Duodenal mucosa (tissue), 2 donors: ENCODE results near the gene CHST4.
A peak's percentile ranks its signal among the peaks of the same experiment; 100 is the strongest.
"Not testable (repeated sequence)": the region's sequence is repeated elsewhere in the genome, so short reads cannot be mapped to it uniquely, and the experiment has no call there.

Experiments
- H3K27ac ChIP-seq: one replicate; pipeline ENCODE4 v1.7.0; 2013; ENCODE audit warnings: low read depth, low read length
- H3K27me3 ChIP-seq, 2 donors: one replicate each; pipeline ENCODE4 v1.7.0; 2013; ENCODE audit warnings: low read length in 2 of 2, control low read depth in 1 of 2; ENCODE audit not compliant: insufficient read depth in 2 of 2, control insufficient read depth in 1 of 2
- H3K36me3 ChIP-seq, 2 donors: one replicate each; pipeline ENCODE4 v1.7.0; 2013; ENCODE audit warnings: low read length in 2 of 2, control low read depth in 1 of 2; ENCODE audit not compliant: insufficient read depth in 2 of 2, control insufficient read depth in 1 of 2
- H3K4me1 ChIP-seq, 2 donors: one replicate each; pipeline ENCODE4 v1.7.0; 2013; ENCODE audit warnings: low read length in 2 of 2, control low read depth in 1 of 2; ENCODE audit not compliant: insufficient read depth in 2 of 2, control insufficient read depth in 1 of 2
- H3K4me3 ChIP-seq, 2 donors: one replicate each; pipeline ENCODE4 v1.7.0; 2013; ENCODE audit warnings: low read length in 2 of 2, low read depth in 1 of 2
- H3K9ac ChIP-seq, 2 donors: one replicate each; pipeline ENCODE4 v1.7.0; 2013; ENCODE audit warnings: low read length in 2 of 2, low read depth in 1 of 2
- H3K9me3 ChIP-seq, 2 donors: one replicate each; pipeline ENCODE4 v1.7.0; 2013; ENCODE audit warnings: low read length in 2 of 2, control low read depth in 1 of 2; ENCODE audit not compliant: control insufficient read depth in 1 of 2

Gene CHST4

DNA sequence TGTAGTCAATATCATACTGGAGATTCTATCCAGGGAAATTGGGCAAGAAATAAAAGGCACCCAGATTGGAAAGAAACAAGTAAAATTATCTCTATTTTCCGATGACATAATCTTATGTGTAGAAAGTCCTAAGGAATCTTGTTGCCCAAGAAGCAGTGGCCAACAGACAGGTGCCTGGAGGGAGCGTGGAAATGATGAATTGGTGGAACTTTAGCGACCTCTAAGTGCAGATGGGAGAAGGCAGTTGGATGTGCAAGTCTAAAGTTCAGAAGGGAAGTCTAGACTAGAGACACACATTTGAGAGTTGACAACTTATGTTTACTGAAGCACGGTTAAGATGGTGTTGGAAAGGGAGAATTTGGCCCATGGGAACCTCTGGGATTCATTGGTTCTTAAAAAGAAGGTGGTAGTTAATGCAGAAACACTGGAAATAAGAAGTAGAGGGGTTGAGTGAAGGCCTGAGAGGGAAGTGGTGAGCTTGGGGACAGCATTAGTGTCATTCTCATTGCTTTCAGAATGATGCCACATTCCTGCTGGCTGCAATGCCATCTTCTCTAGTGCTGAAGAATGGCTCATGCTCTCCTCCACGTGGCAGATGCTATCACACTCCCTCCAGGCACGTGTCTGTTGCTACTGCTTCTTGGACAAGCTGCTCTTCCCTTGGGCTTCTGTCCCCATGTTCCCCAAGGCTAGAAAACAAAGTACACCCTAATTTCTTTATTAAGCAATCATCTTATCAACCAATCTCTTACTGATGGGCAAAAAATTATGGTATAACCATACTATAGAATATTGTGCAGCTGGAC, 26.7 kb downstream of the CHST4 start:
- Histone ChIP-seq H3K9me3 (no peaks in the 10 kb centered on the region), H3K9ac (no peak overlapping the region), H3K27me3 (no peaks in the 10 kb centered on the region), H3K27ac (no peak overlapping the region), H3K4me3 (no peak overlapping the region), H3K36me3 (no peaks in the 10 kb centered on the region), H3K4me1 (no peaks in the 10 kb centered on the region)

DNA sequence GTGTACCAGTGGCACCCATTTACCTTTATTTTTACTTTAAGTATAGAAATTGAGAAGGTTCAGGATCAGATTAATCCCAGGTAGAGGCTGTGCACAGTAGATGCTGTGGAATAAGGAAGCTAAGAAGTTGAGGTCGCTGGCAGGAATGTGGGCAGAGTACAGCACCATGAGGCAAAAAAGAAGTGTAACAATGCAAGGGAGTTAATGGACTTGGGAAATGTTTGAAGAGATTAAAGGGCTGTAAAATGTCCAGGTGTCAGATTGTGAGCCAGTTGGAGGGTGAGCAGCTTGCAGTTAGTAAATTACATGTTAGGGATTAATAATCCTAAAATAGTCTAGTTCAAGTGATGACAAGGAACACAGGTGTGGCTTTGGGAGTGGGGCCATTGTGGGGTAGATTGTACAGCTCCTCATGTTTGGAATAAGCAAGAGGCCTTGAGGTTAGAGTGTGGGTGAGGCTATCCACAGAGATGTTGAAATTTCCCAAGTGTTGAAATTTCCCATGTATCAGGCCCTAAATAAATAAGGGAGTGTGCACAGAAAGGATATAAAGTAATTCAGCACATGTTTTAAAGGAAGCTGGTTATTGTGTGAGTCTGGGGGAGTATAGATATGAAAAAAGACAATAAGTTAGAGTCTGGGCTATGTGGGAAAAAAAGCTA, 29.1 kb downstream of the CHST4 start:
- Histone ChIP-seq H3K9me3 (no peaks in the 10 kb centered on the region), H3K4me1 (no peaks in the 10 kb centered on the region), H3K27ac (no peak overlapping the region), H3K4me3 (no peak overlapping the region), H3K9ac (no peak overlapping the region), H3K36me3 (no peaks in the 10 kb centered on the region), H3K27me3 (no peaks in the 10 kb centered on the region)

DNA sequence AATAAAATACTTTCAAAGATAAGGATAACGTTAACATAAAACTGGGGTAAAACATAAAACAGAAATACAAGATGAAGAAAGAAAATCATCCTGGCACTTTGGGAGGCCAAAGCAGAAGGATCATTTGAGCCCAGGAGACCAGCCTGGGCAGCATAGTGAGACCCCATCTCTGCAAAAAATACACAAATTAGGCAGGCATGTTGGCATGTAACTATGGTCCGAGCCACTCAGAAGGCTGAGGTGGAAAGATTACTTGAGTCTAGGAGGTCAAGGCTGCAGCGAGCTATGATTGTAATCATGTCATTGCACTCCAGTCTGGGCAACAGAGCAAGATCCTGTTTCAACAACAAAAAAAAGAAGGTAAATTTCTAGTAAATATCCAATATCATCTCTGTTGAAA, 31.1 kb downstream of the CHST4 start:
- Histone ChIP-seq H3K9me3 (peaks cover 0 to 3% of the 10 kb centered on the region in 2 donors), H3K27me3 (no peaks in the 10 kb centered on the region)

DNA sequence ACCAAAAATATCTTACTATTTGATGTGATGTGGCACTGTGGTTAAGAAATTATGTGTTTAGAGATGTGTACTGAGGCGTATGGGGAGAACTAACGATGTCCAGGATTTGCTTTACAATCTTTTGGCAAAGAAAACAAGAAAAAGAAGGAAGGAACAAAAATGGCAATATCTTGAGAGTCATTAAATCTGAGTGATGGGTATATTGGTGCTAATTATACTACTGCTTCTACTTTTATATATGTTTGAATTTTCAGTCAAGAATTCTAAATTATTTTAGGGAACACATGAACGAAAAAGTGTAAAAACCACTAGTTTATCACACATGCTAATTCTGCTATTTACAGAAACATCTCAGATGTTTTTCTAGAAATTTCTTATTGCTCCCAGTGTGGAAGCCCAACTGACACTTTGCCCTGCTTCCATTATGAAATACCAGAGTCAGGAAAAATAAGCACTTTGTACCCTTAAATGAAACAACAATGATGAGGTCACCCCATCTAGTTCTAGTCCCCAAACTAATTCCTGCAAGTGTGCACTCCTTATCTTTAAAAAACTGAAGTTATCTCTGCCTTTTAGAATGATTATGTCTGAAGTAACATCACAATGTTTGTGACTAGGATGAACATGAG, 31.8 kb downstream of the CHST4 start:
- H3K27me3 ChIP-seq = no peaks in the 10 kb centered on the region
- H3K9ac ChIP-seq = no peak overlapping the region
- H3K36me3 ChIP-seq = no peaks in the 10 kb centered on the region
- no peak overlapping the region for H3K27ac ChIP-seq
- H3K4me1 ChIP-seq = no peaks in the 10 kb centered on the region
- peaks cover 0 to 6% of the 10 kb centered on the region in 2 donors for H3K9me3 ChIP-seq
- no peak overlapping the region for H3K4me3 ChIP-seq

More for the DNA sequence above, 31.1 kb downstream of the CHST4 start:
- Histone ChIP-seq H3K4me1 (no peaks in the 10 kb centered on the region), H3K9ac (no peak overlapping the region), H3K36me3 (no peaks in the 10 kb centered on the region), H3K27ac (no peak overlapping the region), H3K4me3 (no peak overlapping the region)

DNA sequence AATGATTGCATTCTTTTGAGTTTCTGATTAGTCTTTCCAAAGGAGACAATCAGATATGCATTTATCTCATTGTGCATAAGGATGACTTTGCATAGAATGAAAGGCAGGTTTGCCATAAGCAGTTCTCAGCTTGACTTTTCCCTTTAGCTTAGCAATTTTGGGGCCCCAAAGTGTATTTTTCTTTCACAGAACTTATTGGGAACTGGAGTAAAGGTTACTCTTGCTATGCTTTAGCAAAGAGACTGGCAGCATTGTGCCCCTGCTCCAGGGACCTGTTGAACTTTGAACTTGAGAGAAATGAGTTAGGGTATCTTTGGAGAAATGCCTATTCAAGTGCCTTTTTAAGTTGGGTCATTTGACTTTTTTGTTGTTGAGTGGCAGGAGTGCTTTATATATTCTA, 33.6 kb downstream of the CHST4 start:
- H3K27me3 ChIP-seq = no peaks in the 10 kb centered on the region
- H3K4me3 ChIP-seq = no peak overlapping the region
- peaks cover 0 to 6% of the 10 kb centered on the region in 2 donors for H3K9me3 ChIP-seq
- H3K36me3 ChIP-seq = no peaks in the 10 kb centered on the region
- H3K9ac ChIP-seq = no peak overlapping the region
- peaks cover 4 to 7% of the 10 kb centered on the region in 2 donors for H3K4me1 ChIP-seq
- H3K27ac ChIP-seq = no peak overlapping the region

DNA sequence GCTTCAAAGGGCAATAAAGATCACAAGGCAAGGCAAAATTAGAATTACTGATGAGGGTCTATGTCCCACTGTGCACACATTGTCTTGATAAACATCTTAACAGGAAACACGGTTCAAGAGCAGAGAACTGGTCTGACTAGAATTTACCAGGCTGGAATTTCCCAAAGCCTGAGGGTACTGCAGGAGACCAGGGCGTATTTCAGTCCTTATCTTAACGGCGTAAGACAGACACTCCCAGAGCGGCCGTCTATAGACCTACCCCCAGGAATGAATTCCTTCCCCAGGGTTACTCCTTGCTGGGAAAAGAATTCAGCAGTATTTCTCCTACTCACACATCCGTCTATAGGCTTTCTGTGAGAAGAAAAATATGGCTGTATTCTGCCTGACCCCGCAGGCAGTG, 35.7 kb downstream of the CHST4 start:
- not testable (repeated sequence) for H3K27me3 ChIP-seq

DNA sequence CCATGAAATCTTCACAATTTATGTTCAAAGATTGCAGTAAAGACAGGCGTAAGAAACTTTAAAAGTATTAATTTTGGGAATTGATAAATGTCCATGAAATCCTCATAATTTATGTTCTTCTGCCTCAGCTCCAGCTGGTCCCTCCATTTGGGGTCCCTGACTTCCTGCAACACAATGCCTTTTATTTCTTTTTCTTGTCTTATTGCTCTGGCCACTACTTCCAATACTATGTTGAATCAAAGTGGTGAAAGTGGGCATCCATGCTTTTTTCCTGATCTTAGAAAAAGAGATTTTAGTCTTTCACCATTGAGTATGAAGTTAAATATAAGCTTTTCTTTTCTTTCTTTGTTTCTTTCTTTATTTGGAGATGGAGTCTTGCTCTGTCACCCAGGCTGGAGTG, 36.3 kb downstream of the CHST4 start:
- no peak overlapping the region for H3K27ac ChIP-seq
- H3K4me1 ChIP-seq = peaks cover 12 to 13% of the 10 kb centered on the region in 2 donors
- no peaks in the 10 kb centered on the region for H3K27me3 ChIP-seq

More for the DNA sequence above, 35.7 kb downstream of the CHST4 start:
- peaks cover 12 to 13% of the 10 kb centered on the region in 2 donors for H3K4me1 ChIP-seq
- not testable (repeated sequence) for H3K27ac ChIP-seq, H3K4me3 ChIP-seq, H3K36me3 ChIP-seq, H3K9ac ChIP-seq, H3K9me3 ChIP-seq

DNA sequence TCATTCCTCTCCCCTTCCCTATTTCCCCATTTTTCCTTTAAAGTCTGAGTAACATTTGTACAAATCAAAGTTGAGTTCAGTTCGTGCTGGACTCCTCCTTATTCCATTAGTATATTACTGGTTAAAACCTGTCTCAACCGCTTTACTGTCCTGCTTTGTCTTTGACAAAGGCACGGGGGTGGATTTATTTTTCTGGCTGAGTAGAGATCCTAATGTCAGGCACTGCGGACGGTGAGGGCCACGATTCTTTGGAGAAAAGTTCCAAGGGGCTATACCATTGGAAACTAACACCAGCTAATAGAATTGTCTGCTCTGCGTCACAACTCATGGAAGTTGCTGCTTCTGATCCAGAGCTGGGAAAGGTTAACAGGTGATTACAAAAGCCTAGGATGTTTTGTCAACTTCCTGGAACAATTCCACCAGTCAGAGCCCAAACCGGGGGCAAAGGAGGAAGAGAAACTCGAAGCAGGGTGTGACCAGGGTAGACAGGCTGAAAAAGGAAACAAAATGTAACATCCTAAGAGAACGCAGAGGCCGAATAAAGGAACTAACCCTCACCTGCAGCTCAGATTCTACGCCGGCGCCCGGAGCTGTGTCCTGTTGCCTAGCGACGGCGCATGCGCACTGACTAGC, 38.2 kb downstream of the CHST4 start:
- Histone ChIP-seq H3K9ac (peak overlapping the region; percentile 62 to 63), H3K27ac (peak overlapping the region; percentile 70), H3K27me3 (no peaks in the 10 kb centered on the region), H3K4me1 (peaks cover 12 to 13% of the 10 kb centered on the region in 2 donors), H3K4me3 (peak overlapping the region; percentile 86 to 88), H3K9me3 (peaks cover 0 to 6% of the 10 kb centered on the region in 2 donors), H3K36me3 (no peaks in the 10 kb centered on the region)

More for the DNA sequence above, 36.3 kb downstream of the CHST4 start:
- H3K9me3 ChIP-seq = peaks cover 0 to 6% of the 10 kb centered on the region in 2 donors
- H3K36me3 ChIP-seq = no peaks in the 10 kb centered on the region
- no peak overlapping the region for H3K4me3 ChIP-seq
- H3K9ac ChIP-seq = no peak overlapping the region

DNA sequence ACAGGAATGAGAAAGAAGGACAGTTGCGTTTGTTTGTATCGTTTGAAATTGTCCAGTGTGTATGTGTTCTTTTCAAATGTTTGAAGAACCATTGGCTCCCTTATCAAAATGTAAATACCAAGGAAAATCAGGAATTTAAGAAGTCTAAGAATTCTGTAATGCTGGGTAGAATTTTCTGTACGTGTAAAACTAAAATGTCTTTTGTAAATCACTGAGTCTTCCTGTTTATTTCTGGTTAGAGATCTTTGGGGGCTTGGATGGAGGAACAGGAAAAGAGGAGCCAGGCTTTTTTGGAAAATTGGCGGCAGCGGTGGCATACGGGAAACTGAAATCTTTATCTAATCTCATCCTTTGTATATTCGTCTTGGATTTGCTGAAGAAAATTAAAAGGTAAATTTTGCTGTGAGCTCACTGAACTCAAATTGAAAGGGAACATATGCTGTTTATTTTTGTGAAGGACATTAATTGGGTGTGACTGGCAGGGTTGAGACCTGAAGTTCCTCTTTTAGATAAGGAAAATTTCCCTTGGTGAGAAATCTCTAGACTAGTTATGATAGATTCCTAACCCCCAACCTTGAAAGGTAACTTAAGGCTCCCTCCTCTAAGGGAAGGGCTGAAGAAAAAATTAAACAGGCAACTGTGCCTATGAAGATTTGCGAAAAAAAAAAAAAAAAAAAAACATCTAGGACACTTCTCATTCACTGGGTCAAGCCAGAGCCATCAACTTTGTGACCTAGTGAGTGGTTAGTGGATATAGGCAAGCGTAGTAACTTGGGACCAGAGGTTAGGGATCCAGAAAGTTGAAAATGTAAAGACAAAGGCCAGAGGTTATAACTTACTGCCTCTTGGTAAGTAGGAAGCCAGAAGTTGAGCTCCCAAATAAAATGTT, 39.8 kb downstream of the CHST4 start:
- peaks cover 12 to 13% of the 10 kb centered on the region in 2 donors for H3K4me1 ChIP-seq
- H3K27ac ChIP-seq = no peak overlapping the region
- no peaks in the 10 kb centered on the region for H3K36me3 ChIP-seq
- peak overlapping the region; percentile 86 to 88 for H3K4me3 ChIP-seq
- H3K27me3 ChIP-seq = peaks cover 0 to 2% of the 10 kb centered on the region in 2 donors
- H3K9me3 ChIP-seq = peaks cover 0 to 6% of the 10 kb centered on the region in 2 donors
- peak overlapping the region; percentile 62 to 63 for H3K9ac ChIP-seq
